ENCODE data around the gene CRISPLD2.

CRISPLD2 gene

GRCh38 chr16:84957792-84958191, 138.0 kb downstream of the CRISPLD2 start:
- DNase-seq (ENCODE audit: low spot score) = no peak

All from germinal center (tissue), 1 donor.